ENCODE results near the gene SCARB1. TPM values are rescaled to one million over a fixed set of nuclear protein-coding genes. Genes with fewer than 3 reads are reported as not detected.

SCARB1 gene
- total RNA-seq, 1 donor from 2014 or later = 4.3 TPM

DNA sequence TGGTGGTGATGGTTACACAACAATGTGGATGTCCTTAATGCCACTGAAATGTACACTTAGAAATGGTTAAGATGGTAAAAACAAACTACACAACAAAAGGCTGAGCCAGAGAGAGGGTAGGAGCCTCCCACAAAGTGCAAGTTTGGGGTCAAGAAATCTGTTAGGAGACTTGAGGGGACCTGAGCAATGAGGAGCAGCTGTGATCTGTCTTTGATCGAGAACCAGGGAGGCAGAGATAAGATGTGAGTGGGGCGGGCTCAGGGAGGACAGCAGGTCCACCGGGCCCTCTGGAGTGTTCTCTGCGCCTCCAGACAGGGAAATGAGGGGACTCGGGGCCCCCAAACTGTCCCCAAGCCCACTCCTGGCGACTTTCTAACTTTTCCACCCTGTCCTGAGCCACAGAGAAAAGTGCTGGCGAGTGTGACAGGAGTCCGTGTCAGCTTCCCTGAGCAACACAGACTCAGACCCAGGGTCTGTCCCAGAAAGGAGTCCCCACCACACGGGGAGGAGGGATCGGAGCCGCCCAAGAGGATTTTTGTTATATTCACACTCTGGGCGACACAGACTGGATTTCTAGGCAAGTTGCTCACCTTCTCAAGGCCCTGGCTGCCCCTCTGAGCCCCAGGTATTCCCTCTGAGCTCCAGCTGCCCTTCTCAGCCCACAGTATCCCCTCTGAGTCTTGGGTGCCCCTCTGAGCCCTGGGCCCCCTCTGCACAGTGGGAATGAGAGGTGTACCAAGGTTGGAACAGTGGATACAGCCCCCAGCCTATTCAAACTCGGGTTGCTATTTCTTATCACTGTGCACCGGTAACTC lies 11.5 kb upstream of the SCARB1 start:
- Histone ChIP-seq H3K27ac (no peak overlapping the region), H3F3A (ENCODE audit: low read depth) (no peaks in the 10 kb centered on the region), H3K9me3 (ENCODE audit: low read depth) (no peaks in the 10 kb centered on the region), H3K36me3 (no peaks in the 10 kb centered on the region), H4K20me1 (ENCODE audit: low read depth) (no peaks in the 10 kb centered on the region), H3K4me1 (peaks cover 13% of the 10 kb centered on the region), H3K79me2 (ENCODE audit: low read depth) (no peaks in the 10 kb centered on the region), H3K4me2 (no peak overlapping the region), H3K4me3 (no peak overlapping the region), H3K9ac (no peak overlapping the region), H3K27me3 (no peaks in the 10 kb centered on the region), H2AFZ (replicated peaks) (no peak overlapping the region)
- Mint-ChIP-seq H3K4me3 (no peak overlapping the region), H3K27me3 (ENCODE audit: insufficient read depth, low read depth) (peaks cover 2% of the 10 kb centered on the region), H3K36me3 (no peaks in the 10 kb centered on the region), H3K4me1 (peaks cover 24% of the 10 kb centered on the region), H3K9me3 (no peaks in the 10 kb centered on the region), H3K27ac (peak overlapping the region; percentile 3)
- no peak for DNase-seq (ENCODE audit: low spot score)
- TF ChIP-seq EZH2phosphoT487 (IDR thresholded peaks at IDR 0.05) (no peak), EZH2 (IDR thresholded peaks at IDR 0.05) (no peak)
- TF ChIP-seq, protein P1, sequence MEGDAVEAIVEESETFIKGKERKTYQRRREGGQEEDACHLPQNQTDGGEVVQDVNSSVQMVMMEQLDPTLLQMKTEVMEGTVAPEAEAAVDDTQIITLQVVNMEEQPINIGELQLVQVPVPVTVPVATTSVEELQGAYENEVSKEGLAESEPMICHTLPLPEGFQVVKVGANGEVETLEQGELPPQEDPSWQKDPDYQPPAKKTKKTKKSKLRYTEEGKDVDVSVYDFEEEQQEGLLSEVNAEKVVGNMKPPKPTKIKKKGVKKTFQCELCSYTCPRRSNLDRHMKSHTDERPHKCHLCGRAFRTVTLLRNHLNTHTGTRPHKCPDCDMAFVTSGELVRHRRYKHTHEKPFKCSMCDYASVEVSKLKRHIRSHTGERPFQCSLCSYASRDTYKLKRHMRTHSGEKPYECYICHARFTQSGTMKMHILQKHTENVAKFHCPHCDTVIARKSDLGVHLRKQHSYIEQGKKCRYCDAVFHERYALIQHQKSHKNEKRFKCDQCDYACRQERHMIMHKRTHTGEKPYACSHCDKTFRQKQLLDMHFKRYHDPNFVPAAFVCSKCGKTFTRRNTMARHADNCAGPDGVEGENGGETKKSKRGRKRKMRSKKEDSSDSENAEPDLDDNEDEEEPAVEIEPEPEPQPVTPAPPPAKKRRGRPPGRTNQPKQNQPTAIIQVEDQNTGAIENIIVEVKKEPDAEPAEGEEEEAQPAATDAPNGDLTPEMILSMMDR (IDR thresholded peaks at IDR 0.05) = no peak

DNA sequence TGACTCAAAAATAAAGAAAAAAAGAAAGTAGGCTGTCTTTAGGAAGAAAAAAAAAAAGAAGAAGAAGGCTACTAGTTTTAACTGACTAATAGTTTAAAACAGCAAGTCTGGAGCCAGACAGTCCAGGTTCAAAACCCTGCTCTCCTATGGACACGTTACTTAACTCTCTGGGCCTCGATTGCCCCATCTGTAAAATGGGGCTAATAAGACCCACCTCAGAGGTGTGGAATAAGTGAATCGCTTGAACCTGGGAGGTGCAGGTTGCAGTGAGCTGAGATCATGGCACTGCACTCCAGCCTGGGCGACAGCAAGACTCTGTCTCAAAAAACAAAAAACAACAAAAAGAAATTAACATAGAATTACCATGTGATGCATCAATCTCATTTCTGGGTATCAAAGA lies 10.5 kb upstream of the SCARB1 start:
- Mint-ChIP-seq H3K36me3 (no peaks in the 10 kb centered on the region), H3K27me3 (ENCODE audit: insufficient read depth, low read depth) (peaks cover 2% of the 10 kb centered on the region), H3K4me3 (no peak overlapping the region), H3K4me1 (peaks cover 27% of the 10 kb centered on the region), H3K9me3 (no peaks in the 10 kb centered on the region), H3K27ac (no peak overlapping the region)
- Histone ChIP-seq H3K4me1 (peaks cover 19% of the 10 kb centered on the region), H3K9me3 (ENCODE audit: low read depth) (no peaks in the 10 kb centered on the region), H3K27ac (no peak overlapping the region), H3K36me3 (no peaks in the 10 kb centered on the region), H3K79me2 (ENCODE audit: low read depth) (no peaks in the 10 kb centered on the region), H3K4me3 (no peak overlapping the region), H3F3A (ENCODE audit: low read depth) (peaks cover 6% of the 10 kb centered on the region), H4K20me1 (ENCODE audit: low read depth) (no peaks in the 10 kb centered on the region), H3K27me3 (no peaks in the 10 kb centered on the region), H2AFZ (replicated peaks) (no peak overlapping the region), H3K4me2 (no peak overlapping the region), H3K9ac (no peak overlapping the region)
- DNase-seq (ENCODE audit: low spot score) = no peak
- TF ChIP-seq, protein P1 (IDR thresholded peaks at IDR 0.05) = no peak
- TF ChIP-seq EZH2phosphoT487 (IDR thresholded peaks at IDR 0.05) = no peak
- no peak for TF ChIP-seq EZH2 (IDR thresholded peaks at IDR 0.05)

DNA sequence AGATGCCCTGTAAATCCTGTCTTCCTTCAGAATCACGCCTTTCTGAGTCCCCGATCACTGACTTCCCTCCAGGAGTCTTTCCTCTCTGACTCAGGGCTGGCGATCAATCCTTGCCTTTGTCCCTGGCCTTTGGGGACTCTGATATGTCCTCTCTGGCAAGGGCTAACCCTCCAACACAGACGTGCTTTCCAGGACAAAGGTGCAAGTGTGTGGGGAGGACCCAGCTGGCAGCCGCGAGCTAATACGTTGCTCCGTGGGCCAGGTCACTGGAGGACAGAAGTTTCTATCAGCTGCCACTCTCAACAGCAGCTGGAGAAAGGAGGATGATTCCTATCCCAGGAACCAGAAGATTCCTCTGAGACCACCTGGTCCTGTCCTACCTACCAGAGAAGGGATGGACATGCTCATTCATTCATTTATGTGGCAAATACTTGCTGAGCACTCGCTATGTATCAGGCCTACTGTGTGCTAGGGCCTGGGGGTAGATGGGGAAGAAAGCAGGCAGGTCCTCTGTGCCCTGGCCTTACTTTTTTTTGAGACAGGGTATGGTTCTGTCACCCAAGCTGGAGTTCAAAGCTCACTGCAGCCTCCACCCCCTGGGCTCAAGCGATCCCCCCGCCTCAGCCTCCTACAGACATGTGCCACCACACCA lies 8.5 kb upstream of the SCARB1 start:
- no peaks in the 10 kb centered on the region for H3K79me2 ChIP-seq (ENCODE audit: low read depth)
- Mint-ChIP-seq H3K36me3 (no peaks in the 10 kb centered on the region), H3K9me3 (no peaks in the 10 kb centered on the region), H3K4me1 (peaks cover 24% of the 10 kb centered on the region), H3K27ac (peak overlapping the region; percentile 80), H3K4me3 (no peak overlapping the region), H3K27me3 (ENCODE audit: insufficient read depth, low read depth) (peaks cover 6% of the 10 kb centered on the region)
- no peaks in the 10 kb centered on the region for H3K27me3 ChIP-seq
- no peaks in the 10 kb centered on the region for H3K36me3 ChIP-seq
- H4K20me1 ChIP-seq (ENCODE audit: low read depth) = no peaks in the 10 kb centered on the region
- H3F3A ChIP-seq (ENCODE audit: low read depth) = peaks cover 8% of the 10 kb centered on the region
- H2AFZ ChIP-seq (replicated peaks) = peak overlapping the region; percentile 76
- no peak overlapping the region for H3K9ac ChIP-seq
- H3K4me3 ChIP-seq = no peak overlapping the region
- no peaks in the 10 kb centered on the region for H3K9me3 ChIP-seq (ENCODE audit: low read depth)
- H3K4me1 ChIP-seq = peaks cover 21% of the 10 kb centered on the region
- H3K27ac ChIP-seq = no peak overlapping the region
- peak; percentile 21 for DNase-seq (ENCODE audit: low spot score)
- peak overlapping the region; percentile 27 for H3K4me2 ChIP-seq
- TF ChIP-seq, protein P1 (IDR thresholded peaks at IDR 0.05) = no peak
- TF ChIP-seq EZH2 (IDR thresholded peaks at IDR 0.05) = no peak
- TF ChIP-seq EZH2phosphoT487 (IDR thresholded peaks at IDR 0.05) = no peak

Measured in neural progenitor cell (in vitro differentiated cells).